Skeletal muscle tissue (tissue), 4 donors: ENCODE results near the gene EPB41L2. TPM values are rescaled to one million over a fixed set of nuclear protein-coding genes. Genes with fewer than 3 reads are reported as not detected.

Experiments used
- H3K27ac ChIP-seq: one replicate; pipeline ENCODE4 v1.7.0; 2013; ENCODE audit warnings: mild to moderate bottlenecking, low read depth, low read length, inconsistent platforms
- H3K27me3 ChIP-seq, 3 donors: one replicate each; pipeline ENCODE4 v1.7.0; 2013; ENCODE audit warnings: low read length in 3 of 3; ENCODE audit not compliant: control insufficient read depth in 3 of 3, insufficient read depth in 3 of 3
- H3K36me3 ChIP-seq, 3 donors: one replicate each; pipeline ENCODE4 v1.7.0; 2013; ENCODE audit warnings: low read length in 3 of 3; ENCODE audit not compliant: control insufficient read depth in 3 of 3, insufficient read depth in 3 of 3
- H3K4me1 ChIP-seq, 3 donors: one replicate each; pipeline ENCODE4 v1.7.0; 2013; ENCODE audit warnings: low read length in 3 of 3, mild to moderate bottlenecking in 3 of 3; ENCODE audit not compliant: control insufficient read depth in 3 of 3, insufficient read depth in 3 of 3
- H3K4me3 ChIP-seq, 3 donors: one replicate each; pipeline ENCODE4 v1.7.0; 2013; ENCODE audit warnings: low read length in 3 of 3
- H3K9ac ChIP-seq, 3 donors: one replicate each; pipeline ENCODE4 v1.7.0; 2013; ENCODE audit warnings: low read length in 3 of 3, mild to moderate bottlenecking in 3 of 3, moderate library complexity in 2 of 3, low read depth in 1 of 3
- H3K9me3 ChIP-seq, 3 donors: one replicate each; pipeline ENCODE4 v1.7.0; 2013; ENCODE audit warnings: low read length in 3 of 3; ENCODE audit not compliant: control insufficient read depth in 3 of 3
- total RNA-seq: library from RNA; depleted of rRNA; stranded (reverse); fragments of >200 nt; gene quantifications from one replicate; pipeline ENCODE4 v1.2.3, GENCODE V29; 2014
- donor health status: Osteomylitis.

Gene EPB41L2
- total RNA-seq, 1 donor from 2014 or later, result 187 TPM

DNA sequence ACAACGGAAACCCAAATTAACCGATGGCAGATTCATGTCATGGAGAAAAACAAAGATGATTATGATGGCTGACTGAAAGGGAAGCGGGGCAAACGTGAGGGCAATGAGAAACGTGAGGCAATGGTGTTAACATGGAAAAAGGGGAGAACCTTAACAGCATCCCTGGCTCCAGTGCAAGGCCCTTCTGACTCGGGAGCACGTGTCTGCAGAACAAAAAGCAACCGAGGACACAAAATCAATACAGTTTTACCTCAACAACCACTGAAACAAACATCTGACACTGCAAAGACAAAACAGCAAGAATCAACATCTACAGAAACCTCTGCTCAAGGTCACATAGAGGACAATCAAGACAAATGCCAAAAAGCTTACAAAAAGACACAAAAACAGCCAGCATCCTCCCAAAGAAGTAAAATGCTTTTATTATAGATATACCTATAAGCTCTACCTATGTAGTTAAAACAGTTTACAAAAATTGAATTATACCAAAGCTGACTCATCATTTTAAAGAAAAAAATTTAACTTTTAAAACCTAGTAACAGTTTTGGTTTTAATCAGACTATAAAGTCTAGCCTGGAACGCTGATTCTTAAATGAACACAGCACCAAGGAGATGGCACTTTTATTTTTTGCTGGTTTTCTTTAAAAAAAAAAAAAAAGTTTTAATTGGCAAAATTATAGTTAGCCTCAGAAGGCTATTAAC lies 192.7 kb downstream of the EPB41L2 start:
- Histone ChIP-seq H3K4me3 (no peak overlapping the region), H3K9me3 (no peaks in the 10 kb centered on the region), H3K27ac (no peak overlapping the region), H3K36me3 (peaks cover 0 to 10% (median 0%) of the 10 kb centered on the region in 3 donors), H3K9ac (no peak overlapping the region), H3K27me3 (no peaks in the 10 kb centered on the region), H3K4me1 (no peaks in the 10 kb centered on the region)

DNA sequence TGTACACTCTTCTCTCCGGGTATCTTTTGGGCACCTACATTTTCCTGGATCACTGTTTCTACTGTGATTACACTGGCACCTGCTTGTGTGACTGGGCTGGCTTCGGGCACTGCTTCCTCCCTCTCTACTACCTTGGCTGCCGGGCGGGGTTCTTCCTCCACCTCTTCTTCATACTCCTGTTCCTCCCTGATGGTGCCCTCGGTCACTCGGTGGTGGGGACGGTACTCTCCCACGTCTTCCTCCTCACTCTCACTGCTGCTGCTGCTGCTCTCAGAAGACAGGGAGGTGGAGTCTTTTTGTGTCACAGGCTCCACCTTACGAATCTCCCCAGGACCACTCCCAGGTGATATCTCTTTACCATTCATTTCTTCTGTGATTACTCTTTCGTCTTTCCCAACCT lies 193.4 kb downstream of the EPB41L2 start:
- Histone ChIP-seq H3K27ac (no peak overlapping the region), H3K4me3 (no peak overlapping the region), H3K27me3 (no peaks in the 10 kb centered on the region), H3K4me1 (no peaks in the 10 kb centered on the region), H3K36me3 (peaks cover 0 to 9% (median 0%) of the 10 kb centered on the region in 3 donors), H3K9ac (no peak overlapping the region), H3K9me3 (no peaks in the 10 kb centered on the region)

DNA sequence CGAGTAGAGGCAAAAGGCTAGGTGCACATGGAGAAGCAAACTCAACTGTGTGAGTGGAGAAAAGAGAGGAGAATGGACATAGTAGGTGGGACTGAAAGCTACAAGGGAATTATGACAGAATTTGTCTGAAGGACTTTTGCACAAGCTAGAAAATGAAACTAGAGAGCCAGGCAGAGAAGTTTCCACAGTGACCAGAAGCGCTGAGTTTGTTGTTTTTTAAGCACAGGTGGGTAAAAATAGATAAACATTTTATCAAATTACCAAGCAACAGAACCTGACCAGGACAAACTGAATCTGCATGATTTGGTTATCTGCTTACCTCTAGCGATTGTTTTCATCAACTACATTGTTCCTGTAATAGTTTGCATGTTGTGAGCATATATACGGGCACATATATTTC lies 197.3 kb downstream of the EPB41L2 start:
- Histone ChIP-seq H3K9ac (no peak overlapping the region), H3K36me3 (peaks cover 0 to 20% (median 0%) of the 10 kb centered on the region in 3 donors)

DNA sequence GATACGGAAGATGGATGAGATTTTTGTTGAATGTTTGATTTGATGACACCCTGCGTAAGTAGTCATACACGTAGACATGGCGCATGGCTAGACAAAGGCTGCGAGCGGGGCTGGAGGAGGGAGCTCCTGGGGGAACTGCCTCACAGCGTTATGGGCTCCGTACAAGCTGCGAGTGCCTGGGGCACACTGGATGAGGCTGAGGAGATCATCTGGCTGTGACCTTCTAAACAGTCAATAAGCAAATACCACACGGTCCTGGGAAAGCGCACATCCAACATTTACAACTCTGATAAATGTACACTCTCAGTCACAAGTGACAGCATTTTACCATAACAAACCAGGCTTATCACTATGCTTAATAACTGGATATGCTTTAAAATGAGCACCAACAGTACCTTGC lies 198.7 kb downstream of the EPB41L2 start:
- Histone ChIP-seq H3K4me1 (no peaks in the 10 kb centered on the region), H3K36me3 (peaks cover 0 to 20% (median 0%) of the 10 kb centered on the region in 3 donors), H3K27me3 (no peaks in the 10 kb centered on the region), H3K27ac (no peak overlapping the region), H3K9ac (no peak overlapping the region), H3K9me3 (no peaks in the 10 kb centered on the region), H3K4me3 (no peak overlapping the region)

More for the DNA sequence above, 197.3 kb downstream of the EPB41L2 start:
- Histone ChIP-seq H3K27me3 (no peaks in the 10 kb centered on the region), H3K4me3 (no peak overlapping the region), H3K9me3 (no peaks in the 10 kb centered on the region), H3K27ac (no peak overlapping the region), H3K4me1 (no peaks in the 10 kb centered on the region)

DNA sequence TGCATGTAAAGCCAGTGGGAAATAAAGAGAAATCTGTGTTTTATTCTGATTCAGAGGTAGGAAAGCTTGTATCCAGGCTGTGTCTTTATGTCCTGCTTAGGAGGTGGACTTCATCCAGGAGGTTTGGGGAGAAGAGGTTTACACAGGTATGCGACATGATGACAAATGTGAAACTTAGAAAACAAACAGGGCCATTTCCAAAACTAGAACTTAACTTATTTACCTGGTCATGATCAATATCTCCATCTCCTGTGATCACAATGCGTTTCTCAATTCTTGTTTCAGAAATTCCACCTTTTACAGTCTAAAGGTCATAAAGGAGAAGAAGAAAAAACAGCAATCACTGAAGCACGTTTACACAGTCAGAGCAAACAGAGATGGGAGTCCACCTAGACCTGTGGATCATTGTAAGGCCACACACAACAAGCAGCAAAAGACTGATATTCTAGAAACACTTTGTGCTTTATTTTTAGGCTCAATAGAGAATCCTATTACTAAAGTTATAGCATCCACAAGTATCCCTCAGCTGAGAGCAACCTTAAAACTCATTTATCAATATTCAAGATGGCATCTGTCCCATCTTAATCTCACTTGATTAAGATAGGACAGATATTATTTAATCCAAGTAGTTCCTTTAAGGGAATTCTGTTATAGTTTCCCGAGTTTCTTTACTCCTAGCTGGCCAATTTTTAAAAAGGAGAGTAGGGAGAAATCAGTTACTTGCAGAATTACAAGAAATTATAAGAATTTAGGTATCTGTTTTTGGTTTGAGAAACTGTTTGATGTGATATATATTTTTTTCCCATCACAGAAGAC lies 199.4 kb downstream of the EPB41L2 start:
- peaks cover 0 to 20% (median 0%) of the 10 kb centered on the region in 3 donors for H3K36me3 ChIP-seq
- H3K27me3 ChIP-seq, result no peaks in the 10 kb centered on the region
- no peak overlapping the region for H3K4me3 ChIP-seq
- no peak overlapping the region for H3K9ac ChIP-seq
- no peaks in the 10 kb centered on the region for H3K4me1 ChIP-seq
- no peaks in the 10 kb centered on the region for H3K9me3 ChIP-seq
- no peak overlapping the region for H3K27ac ChIP-seq

DNA sequence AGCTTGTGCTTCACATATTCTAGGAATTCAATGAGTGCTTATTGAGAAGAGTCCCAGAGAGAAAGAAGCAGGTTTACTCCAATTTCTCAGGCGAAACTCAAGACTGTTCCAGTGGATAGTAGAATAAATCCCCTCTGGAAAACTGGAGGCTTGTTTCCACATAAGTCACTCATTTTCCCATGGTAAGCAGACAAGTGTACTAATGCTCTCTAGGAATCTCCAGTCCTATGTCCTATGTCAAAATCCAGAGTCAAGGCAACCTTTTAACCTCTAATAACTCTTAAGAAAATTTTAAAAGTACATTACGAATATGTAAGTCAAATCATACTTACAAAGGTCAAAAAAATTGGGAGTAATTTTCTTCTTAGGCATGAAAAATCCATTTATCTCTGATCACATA lies 200.7 kb downstream of the EPB41L2 start:
- Histone ChIP-seq H3K4me3 (no peak overlapping the region), H3K27ac (no peak overlapping the region), H3K9me3 (no peaks in the 10 kb centered on the region), H3K27me3 (no peaks in the 10 kb centered on the region), H3K9ac (no peak overlapping the region), H3K36me3 (peaks cover 0 to 20% (median 3%) of the 10 kb centered on the region in 3 donors), H3K4me1 (no peaks in the 10 kb centered on the region)

DNA sequence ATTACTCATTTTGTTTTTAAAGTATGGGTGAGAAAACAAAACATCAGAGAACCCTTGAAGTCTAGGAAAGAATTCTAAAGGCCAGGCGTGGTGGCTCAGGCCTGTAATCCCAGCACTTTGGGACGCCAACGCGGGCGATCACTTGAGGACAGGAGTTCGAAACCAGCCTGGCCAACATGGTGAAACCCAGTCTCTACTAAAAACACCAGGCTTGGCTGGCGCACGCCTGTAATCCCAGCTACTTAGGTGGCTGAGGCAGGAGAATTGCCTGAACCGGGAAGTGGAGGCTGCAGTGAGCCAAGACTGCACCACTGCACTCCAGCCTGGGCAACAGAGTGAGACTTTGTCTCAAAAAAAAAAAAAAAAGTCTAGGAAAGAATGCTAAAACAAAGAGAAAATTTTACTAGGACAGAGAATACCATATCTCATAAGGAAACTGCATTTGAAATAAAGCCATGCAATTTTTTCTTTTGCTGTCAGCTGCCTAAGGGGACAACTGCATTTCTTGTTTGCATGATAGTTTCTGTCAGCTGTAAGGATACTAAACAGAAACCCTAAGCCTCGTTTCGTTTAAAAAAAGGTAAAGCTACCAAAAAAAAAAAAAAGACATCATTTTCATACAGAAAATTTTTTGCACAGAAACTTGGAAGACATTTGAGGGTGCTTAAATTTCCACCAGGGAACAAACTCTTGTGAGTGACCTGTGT lies 203.7 kb downstream of the EPB41L2 start:
- Histone ChIP-seq H3K36me3 (peaks cover 0 to 8% (median 3%) of the 10 kb centered on the region in 3 donors), H3K9ac (no peak overlapping the region), H3K4me3 (no peak overlapping the region), H3K9me3 (no peaks in the 10 kb centered on the region), H3K27ac (no peak overlapping the region), H3K27me3 (no peaks in the 10 kb centered on the region), H3K4me1 (no peaks in the 10 kb centered on the region)

DNA sequence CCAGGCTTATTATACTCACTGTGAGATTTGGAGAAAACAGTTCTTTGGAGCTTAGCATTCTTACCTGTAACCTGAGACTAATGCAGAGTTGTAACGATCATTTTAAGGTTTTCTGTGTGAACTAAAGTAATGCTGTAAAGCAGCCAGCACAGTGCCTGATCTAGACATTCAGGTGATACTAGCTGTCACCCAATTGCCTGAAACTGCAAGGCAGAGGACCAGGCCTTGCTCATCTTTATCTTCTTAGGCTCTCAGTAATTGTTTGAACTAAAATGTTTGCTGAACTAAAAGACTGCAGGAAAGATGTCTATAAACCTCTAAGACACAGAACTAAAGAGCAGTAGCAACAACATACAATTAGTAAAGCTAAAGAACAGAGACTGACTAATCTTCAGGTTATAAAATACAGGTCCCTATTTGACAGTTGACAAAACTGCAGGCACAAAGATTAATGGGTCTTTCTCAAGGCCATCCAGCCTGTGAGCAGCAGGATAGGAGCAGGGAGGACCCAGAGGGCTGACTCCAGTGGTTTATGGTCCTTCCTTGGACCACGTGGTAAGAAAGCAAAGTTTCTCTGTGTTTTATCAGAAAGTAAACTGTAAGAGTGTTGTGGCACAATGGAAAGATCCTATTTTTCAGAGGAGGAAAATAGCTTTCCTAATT lies 204.4 kb downstream of the EPB41L2 start:
- Histone ChIP-seq H3K4me1 (peaks cover 0 to 1% (median 0%) of the 10 kb centered on the region in 3 donors), H3K4me3 (no peak overlapping the region), H3K27me3 (no peaks in the 10 kb centered on the region), H3K27ac (no peak overlapping the region), H3K9me3 (no peaks in the 10 kb centered on the region), H3K9ac (no peak overlapping the region), H3K36me3 (peaks cover 0 to 7% (median 3%) of the 10 kb centered on the region in 3 donors)

DNA sequence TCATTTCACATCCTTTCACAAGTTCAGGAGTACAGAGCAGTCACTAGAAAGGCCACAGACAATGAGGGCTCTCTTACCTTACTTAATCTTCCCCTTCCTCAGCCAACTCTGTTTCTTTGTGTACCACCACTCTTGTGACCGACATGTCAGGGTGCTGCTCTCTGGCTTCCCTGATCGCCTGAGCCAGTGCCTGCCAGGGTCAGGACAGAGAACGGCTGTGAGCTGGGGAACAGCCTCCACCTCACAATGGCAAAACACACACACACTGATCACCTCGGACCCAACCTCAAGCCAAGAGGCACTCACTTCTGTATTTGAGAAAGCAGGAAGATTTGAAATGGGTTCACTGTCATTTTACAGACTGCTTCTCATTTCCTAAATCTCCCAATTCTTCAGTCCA lies 205.0 kb downstream of the EPB41L2 start:
- Histone ChIP-seq H3K4me3 (no peak overlapping the region), H3K36me3 (peaks cover 0 to 7% (median 3%) of the 10 kb centered on the region in 3 donors), H3K9me3 (no peaks in the 10 kb centered on the region), H3K27me3 (no peaks in the 10 kb centered on the region), H3K9ac (no peak overlapping the region), H3K4me1 (peaks cover 0 to 5% (median 0%) of the 10 kb centered on the region in 3 donors), H3K27ac (no peak overlapping the region)
